ENCODE measurements around the gene EIF4G3.
"Not testable (repeated sequence)": the region's sequence is repeated elsewhere in the genome, so short reads cannot be mapped to it uniquely, and the experiment has no call there.

Gene EIF4G3

GRCh38 chr1:21182181-21182731 is 5.6 kb upstream of the EIF4G3 start:
- DNase-seq = no peak

- DNase-seq = not testable (repeated sequence)
These were observed 1.6 kb upstream of the EIF4G3 start for GRCh38 chr1:21178271-21178670.

DNA sequence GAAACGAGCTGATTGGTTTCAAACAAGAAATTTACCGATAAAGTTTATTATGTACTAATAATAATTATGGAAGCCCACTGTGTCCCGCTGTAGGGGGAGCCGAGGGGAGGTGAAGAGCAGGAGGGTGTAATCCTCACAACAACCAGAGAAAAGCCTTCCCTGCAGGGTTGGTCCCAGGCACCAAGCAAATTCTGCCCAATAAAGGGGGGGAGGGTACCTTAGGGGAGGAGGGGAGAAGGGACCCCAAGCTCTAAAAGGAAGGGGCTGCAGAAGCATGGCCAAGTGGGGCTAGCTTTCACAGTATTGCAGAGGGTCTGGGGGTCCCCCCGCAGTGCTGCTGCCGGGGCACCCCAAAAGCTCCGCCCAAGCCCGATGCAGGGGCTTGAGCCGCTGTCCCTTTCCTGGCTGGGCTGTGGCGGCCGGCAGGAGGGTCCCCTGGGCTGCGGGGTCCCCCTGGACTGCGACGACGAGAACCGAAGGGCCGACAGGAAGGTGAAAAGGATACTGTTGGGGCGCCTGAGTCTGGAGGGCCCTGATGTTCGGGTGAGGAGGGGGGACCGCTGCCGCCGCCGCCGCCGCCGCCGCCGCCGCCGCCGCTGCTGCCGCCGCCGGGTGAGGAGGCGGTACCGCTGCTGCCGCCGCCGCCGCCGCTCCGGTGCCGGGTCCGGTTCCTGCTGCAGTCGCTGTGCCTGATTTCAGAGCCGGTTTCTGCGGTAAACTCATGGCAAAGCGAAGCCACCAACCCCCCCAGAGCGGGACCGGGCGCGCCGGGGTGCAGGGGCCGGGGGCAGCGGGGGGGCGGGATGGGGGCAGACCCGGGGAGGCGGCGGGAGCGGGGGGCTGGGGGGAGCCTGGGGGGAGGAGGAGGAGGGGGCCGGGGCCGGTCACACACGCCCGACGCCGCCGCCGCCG is 771 bp downstream of the EIF4G3 start:
- peak; percentile 11 for DNase-seq

DNA sequence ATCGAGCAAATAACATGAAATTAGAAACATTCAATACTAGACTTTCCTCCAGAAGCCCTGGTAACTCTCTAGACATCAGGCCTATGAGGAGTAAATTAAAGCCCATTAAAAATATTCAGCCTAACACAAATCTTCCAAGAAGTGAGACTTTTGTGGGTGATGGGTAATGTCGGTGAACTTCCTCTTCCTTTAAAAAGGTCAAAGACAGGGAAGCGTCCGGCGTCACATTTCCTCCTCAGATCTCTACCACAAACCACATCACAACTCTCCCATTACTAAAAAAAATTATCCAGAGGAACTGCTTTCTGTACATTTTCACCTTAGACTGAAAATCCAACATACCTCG is 1.4 kb downstream of the EIF4G3 start:
- no peak for DNase-seq

DNA sequence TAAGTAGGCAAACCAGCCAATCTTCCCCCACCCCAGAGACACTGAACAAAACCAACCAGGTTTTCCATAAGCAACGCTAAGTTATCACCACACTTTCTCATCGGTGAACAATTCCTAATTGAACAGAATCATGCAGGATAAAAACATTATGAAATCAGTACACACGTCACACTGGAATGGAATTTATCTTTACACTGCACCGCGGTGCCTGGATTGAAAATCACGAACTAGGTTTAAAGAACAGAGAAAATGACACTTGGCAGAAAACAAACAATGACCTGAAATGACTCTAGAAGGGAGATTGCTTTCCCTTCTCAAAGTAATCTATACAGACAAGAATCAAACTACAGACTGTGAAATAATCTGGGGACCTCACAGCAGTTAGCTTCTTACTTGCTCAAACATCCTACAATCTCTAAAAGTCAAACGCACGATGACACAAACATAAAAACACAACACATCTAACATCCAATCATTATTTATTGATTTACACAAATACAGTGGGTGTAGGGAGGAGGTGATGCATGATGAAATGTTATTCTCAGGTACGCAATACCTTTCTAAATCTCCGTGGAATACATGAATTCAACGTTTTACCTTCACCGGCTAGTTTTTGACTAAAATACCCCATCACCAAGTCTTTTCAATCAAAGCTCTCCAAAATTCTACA is 1.9 kb downstream of the EIF4G3 start:
- DNase-seq = no peak

GRCh38 chr1:21174230-21174629 is 2.5 kb downstream of the EIF4G3 start:
- no peak for DNase-seq

GRCh38 chr1:21173096-21173495 is 3.6 kb downstream of the EIF4G3 start:
- DNase-seq = not testable (repeated sequence)

GRCh38 chr1:21170837-21171236 is 5.9 kb downstream of the EIF4G3 start:
- DNase-seq = not testable (repeated sequence)

DNA sequence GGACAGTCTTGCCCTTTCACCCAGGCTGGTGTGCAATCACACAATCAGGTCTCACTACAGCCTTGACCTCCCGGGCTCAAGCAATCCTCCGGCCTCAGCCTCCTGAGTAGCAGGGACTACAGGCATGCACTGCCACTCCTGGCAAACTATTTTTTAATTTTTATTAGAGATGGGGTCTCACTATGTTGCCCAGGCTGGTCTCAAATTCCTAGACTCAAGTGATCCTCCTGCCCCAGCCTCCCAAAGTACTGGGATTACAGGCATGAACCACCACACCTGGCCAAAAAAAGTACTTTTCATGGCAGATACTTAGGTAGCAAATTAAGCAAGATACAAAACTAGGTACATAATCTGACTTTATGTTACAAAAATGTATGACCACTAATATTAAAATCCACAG is 8.3 kb downstream of the EIF4G3 start:
- DNase-seq = no peak

DNA sequence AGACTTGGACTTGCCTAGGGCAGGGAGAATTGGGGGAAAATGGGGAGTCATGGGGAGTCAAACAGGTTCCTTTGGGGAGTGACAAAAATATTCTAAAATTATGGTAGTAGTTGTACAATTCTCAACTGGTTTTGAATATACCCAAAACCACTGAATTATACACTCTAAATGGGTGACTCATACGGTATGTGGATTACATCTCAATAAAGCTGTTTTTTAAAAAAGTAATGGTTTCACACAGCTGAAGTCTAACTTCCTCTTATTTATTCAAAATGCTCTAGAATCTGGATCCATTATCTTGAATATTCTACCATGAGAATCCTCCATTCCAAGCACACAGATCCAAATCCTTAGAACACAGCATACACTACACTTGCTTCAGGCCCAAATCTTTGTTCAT is 11.1 kb downstream of the EIF4G3 start:
- no peak for DNase-seq

DNA sequence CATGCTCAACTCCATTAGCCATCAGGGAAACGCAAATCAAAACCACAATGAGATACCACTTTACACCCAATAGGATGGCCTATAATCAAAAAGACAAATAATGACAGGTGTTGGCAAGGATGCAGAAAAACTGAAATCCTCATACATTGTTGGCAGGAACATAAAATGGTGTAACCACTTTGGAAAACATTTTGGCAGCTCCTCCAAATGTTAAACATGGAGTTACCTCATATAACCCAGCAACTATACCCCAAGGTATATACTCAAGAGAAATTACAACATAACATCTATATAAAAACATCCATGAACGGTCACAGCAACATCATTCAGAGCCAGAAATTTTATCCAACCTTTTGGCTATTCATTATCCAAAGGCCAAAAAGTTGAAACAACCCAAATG is 11.6 kb downstream of the EIF4G3 start:
- no peak for DNase-seq

- no peak for DNase-seq
These were observed 12.4 kb downstream of the EIF4G3 start for GRCh38 chr1:21164266-21164665.

GRCh38 chr1:21162740-21163464 is 13.8 kb downstream of the EIF4G3 start:
- DNase-seq = no peak

DNA sequence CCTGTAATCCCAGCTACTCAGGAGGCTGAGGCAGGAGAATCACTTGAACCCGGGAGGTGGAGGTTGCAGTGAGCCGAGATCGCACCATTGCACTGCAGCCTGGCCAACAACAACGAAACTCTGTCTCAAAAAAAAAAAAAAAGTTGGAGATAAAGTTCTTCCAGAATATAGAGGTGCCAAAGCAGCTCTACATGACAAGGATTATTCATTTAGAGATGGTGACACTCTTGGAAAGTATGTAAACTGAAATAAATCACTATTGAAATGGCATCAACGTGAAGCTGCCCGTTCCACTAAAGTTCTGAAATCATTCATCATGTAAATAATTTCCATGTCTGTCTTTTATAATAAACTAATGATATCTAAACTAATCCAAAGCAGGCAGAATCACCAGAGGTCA is 14.9 kb downstream of the EIF4G3 start:
- no peak for DNase-seq

- no peak for DNase-seq
These were observed 16.4 kb downstream of the EIF4G3 start for GRCh38 chr1:21160263-21160796.

- no peak for DNase-seq
These were observed 18.8 kb downstream of the EIF4G3 start for GRCh38 chr1:21157868-21158267.

GRCh38 chr1:21157054-21157453 is 19.6 kb downstream of the EIF4G3 start:
- no peak for DNase-seq

GRCh38 chr1:21156019-21156418 is 20.7 kb downstream of the EIF4G3 start:
- DNase-seq = no peak

GRCh38 chr1:21154717-21155116 is 22.0 kb downstream of the EIF4G3 start:
- no peak for DNase-seq

- DNase-seq = no peak
These were observed 23.3 kb downstream of the EIF4G3 start for GRCh38 chr1:21153388-21153787.

- no peak for DNase-seq
These were observed 24.1 kb downstream of the EIF4G3 start for GRCh38 chr1:21152423-21153100.

DNA sequence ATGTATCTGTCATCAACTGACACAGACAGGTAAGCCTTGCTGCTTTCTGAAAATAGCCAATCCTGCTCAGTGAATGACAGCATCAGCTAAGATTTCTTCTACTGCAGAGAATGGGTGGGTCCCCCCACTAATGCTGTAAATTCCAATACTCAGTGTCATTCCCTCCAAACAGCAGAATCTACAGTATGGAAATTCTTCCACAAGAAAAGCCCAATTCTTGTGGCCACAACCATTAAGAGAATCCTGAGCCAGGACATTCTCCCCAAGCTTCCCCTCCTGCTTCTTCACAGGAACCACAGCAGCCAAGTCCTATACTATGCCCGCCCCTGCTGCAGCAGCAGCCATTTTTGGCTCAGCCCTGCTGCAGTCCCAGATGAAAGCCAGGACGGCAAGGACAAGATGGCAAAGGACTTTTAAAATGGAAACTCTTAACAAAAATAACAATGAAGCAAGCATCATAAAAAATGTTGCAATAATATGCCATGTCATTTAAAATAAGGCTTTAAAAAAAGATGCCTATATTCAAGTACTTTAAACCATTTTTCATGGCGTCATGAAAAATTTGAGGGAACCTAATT is 26.8 kb downstream of the EIF4G3 start:
- DNase-seq = no peak

Measured in NCI-H2227 treated with DMSO at 0.1 percent for 48 hours (cell line).